Brain microvascular endothelial cell (primary cell): ENCODE data around the gene GALNT14.
A peak's percentile ranks its signal among the peaks of the same experiment; 100 is the strongest.
"Not testable (repeated sequence)": the region's sequence is repeated elsewhere in the genome, so short reads cannot be mapped to it uniquely, and the experiment has no call there.

ENCODE experiments used
- DNase-seq: peaks from one replicate; pipeline ENCODE4 v3.0.0-alpha.2; 2020
- H3K27ac ChIP-seq: fragments of 250-450 bp; sonication (Bioruptor Pico); 2 replicates; pipeline ENCODE4 v1.5.1; 2020; ENCODE audit warnings: mild to moderate bottlenecking, moderate library complexity
- H3K27me3 ChIP-seq: fragments of 250-450 bp; sonication (Bioruptor Pico); replicated peaks from 2 replicates; pipeline ENCODE4 v1.5.1; 2020; ENCODE audit warnings: mild to moderate bottlenecking
- H3K36me3 ChIP-seq: fragments of 250-450 bp; sonication (Bioruptor Pico); replicated peaks from 2 replicates; pipeline ENCODE4 v1.5.1; 2020; ENCODE audit warnings: mild to moderate bottlenecking
- H3K4me3 ChIP-seq: 2 replicates; pipeline ENCODE4 v1.5.1; 2011; ENCODE audit warnings: low read depth, mild to moderate bottlenecking, control low read depth, low read length, moderate library complexity
- CTCF ChIP-seq: IDR thresholded peaks from 2 replicates; pipeline ENCODE4 v1.5.1; 2011; ENCODE audit warnings: low read depth, mild to moderate bottlenecking, moderate library complexity, low read length, control low read depth, inconsistent platforms; ENCODE audit errors: missing control alignments
- in situ Hi-C: cut with HindIII; loops from 2 replicates; pipeline ENCODE4 v1.10.0; 2017; ENCODE audit warnings: low sequenced_read_pairs, low pct_ligation_motif_present

The GALNT14 gene

GRCh38 chr2:30920511-30920910 is 217.7 kb downstream of the GALNT14 start:
- DNase-seq: no peak
- TF ChIP-seq CTCF: no peak
- no peak overlapping the region for H3K4me3 ChIP-seq
- H3K27ac ChIP-seq: no peak overlapping the region
- in situ Hi-C loops: no loop called here
- no peaks in the 10 kb centered on the region for H3K36me3 ChIP-seq
- H3K27me3 ChIP-seq: no peaks in the 10 kb centered on the region

GRCh38 chr2:30915486-30915885 is 222.8 kb downstream of the GALNT14 start:
- H3K36me3 ChIP-seq: no peaks in the 10 kb centered on the region
- in situ Hi-C loops: no loop called here
- no peak overlapping the region for H3K27ac ChIP-seq
- peak; percentile 12 for DNase-seq
- no peaks in the 10 kb centered on the region for H3K27me3 ChIP-seq
- no peak overlapping the region for H3K4me3 ChIP-seq
- peak; percentile 60 for TF ChIP-seq CTCF

GRCh38 chr2:30914456-30914855 is 223.8 kb downstream of the GALNT14 start:
- no peaks in the 10 kb centered on the region for H3K36me3 ChIP-seq
- TF ChIP-seq CTCF: no peak
- in situ Hi-C loops: no loop called here
- H3K27me3 ChIP-seq: no peaks in the 10 kb centered on the region
- DNase-seq: no peak
- no peak overlapping the region for H3K27ac ChIP-seq
- H3K4me3 ChIP-seq: no peak overlapping the region

GRCh38 chr2:30912056-30912455 is 226.2 kb downstream of the GALNT14 start:
- no peak for DNase-seq
- in situ Hi-C loops: no loop called here
- no peak for TF ChIP-seq CTCF
- no peaks in the 10 kb centered on the region for H3K36me3 ChIP-seq
- H3K27me3 ChIP-seq: no peaks in the 10 kb centered on the region
- no peak overlapping the region for H3K27ac ChIP-seq
- H3K4me3 ChIP-seq: no peak overlapping the region

GRCh38 chr2:30911327-30911726 is 226.9 kb downstream of the GALNT14 start:
- no peak for TF ChIP-seq CTCF
- H3K36me3 ChIP-seq: no peaks in the 10 kb centered on the region
- in situ Hi-C loops: no loop called here
- H3K27ac ChIP-seq: no peak overlapping the region
- no peak for DNase-seq
- no peaks in the 10 kb centered on the region for H3K27me3 ChIP-seq
- no peak overlapping the region for H3K4me3 ChIP-seq

- H3K36me3 ChIP-seq: no peaks in the 10 kb centered on the region
- no peak for TF ChIP-seq CTCF
- H3K27me3 ChIP-seq: no peaks in the 10 kb centered on the region
- in situ Hi-C loops: no loop called here
- DNase-seq: no peak
- H3K27ac ChIP-seq: no peak overlapping the region
- no peak overlapping the region for H3K4me3 ChIP-seq
Observed at GRCh38 chr2:30910686-30911085, 227.6 kb downstream of the GALNT14 start.

GRCh38 chr2:30904437-30904836 is 233.8 kb downstream of the GALNT14 start:
- in situ Hi-C loops, H3K36me3 ChIP-seq, H3K27ac ChIP-seq, H3K27me3 ChIP-seq, DNase-seq, H3K4me3 ChIP-seq: not testable (repeated sequence)
